M059J (cell line): ENCODE results near the gene TAS2R46. TPM values are rescaled to one million over a fixed set of nuclear protein-coding genes. Genes with fewer than 3 reads are reported as not detected.
"Not testable (repeated sequence)": the region's sequence is repeated elsewhere in the genome, so short reads cannot be mapped to it uniquely, and the experiment has no call there.

ENCODE experiments used
- DNase-seq: peaks from one replicate; pipeline ENCODE4 v3.0.0-alpha.2; 2012; ENCODE audit warnings: low read depth
- total RNA-seq: library from RNA; depleted of rRNA; stranded (reverse); fragments of >200 nt; shearing (Covaris generic); gene quantifications from 2 replicates; pipeline ENCODE4 v1.2.3, GENCODE V29; 2014; rRNA removed

TAS2R46 gene, protein sequence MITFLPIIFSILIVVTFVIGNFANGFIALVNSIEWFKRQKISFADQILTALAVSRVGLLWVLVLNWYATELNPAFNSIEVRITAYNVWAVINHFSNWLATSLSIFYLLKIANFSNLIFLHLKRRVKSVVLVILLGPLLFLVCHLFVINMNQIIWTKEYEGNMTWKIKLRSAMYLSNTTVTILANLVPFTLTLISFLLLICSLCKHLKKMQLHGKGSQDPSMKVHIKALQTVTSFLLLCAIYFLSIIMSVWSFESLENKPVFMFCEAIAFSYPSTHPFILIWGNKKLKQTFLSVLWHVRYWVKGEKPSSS
- not detected in 2 replicates for total RNA-seq

GRCh38 chr12:11062194-11062593, at the start of gene TAS2R46:
TAS2R46 (minus strand) TSS chr12:11062294; CDS start chr12:11062294, 0 bp downstream.
- DNase-seq: not testable (repeated sequence)

DNA sequence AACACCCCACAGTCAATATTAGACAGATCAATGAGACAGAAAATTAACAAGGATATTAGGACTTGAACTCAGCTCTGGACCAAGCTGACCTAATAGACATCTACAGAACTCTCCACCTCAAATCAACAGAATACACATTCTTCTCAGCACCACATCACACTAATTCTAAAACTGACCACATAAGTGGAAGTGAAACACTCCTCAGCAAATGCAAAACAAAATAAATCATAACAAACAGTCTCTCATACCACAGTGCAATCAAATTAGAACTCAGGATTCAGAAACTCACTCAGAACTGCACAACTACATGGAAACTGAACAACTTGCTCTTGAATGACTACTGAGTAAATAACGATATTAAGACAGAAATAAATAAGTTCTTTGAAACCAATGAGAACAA, 49.1 kb upstream of the TAS2R46 start:
- DNase-seq: not testable (repeated sequence)

DNA sequence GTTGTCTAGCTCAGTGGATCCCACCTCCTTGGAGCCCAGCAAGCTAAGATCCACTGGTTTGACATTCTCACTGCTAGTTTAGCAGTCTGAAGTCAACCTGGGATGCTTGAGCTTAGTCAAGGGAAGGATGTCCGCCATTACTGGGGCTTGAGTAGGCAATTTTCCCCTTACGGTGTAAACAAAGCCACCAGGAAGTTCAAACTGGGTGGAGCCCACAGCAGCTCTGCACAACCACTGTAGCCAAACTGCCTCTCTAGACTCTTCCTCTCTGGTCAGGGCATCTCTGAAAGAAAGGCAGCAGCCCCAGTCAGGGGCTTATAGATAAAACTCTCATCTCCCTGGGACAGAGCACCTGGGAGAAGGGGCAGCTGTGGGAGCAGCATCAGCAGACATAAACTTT, 46.8 kb upstream of the TAS2R46 start:
- no peak for DNase-seq

- no peak for DNase-seq
Observed at GRCh38 chr12:11107719-11108118, 45.6 kb upstream of the TAS2R46 start.

DNA sequence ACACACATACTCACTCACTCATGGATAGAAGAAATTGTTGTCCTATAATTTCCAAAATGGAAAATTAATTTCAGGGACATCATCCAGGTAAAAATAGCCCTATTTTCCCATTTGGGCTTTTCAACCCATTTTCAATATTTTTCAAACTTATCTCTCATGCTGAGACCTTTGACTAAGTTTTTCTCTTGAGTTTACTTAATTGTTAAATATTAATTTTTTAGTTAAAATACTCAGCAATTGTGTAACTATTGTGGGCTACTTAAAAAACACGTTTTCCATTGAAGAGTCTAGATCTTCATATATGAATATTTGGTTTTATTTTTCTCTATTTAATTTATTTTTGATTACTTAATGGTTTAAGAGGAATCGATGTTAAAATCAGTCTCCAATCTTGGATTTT, 44.2 kb upstream of the TAS2R46 start:
- no peak for DNase-seq

- no peak for DNase-seq
Observed at GRCh38 chr12:11105546-11105945, 43.5 kb upstream of the TAS2R46 start.

DNA sequence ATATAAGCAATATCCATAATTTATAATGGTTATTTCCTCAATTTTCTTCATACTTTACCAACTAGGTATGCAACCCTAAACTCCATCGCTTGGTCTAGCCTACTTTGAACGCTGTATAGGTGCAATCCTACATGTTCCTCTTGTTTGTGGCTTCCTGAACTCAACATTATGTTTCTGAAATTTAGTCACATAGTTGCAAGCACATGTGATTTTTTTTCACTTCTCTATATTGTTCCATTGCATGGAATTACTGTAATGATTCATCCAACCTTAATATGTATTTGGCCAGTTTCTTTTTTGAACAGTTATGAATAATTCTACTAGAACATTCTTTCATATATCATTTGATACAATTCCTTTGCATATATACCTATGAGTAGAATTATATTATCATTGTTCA, 32.8 kb upstream of the TAS2R46 start:
- DNase-seq: not testable (repeated sequence)

DNA sequence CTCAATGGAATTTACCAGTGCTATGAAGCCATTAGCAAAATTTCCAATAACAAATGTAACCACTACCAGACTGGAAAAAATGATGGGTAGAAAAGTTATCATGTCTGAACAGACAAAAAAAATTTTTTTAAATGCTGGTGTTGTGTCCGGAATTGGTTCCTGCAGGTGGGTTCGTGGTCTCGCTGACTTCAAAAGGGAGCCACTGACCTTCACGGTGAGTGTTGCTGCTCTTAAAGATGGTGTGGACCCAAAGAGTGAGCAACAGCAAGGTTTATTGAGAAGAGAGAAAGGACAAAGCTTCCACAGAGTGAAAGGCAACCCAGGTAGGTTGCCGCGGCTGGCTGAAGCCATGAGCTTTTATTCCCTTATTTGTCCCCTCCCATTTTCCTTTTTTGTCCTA, 30.0 kb upstream of the TAS2R46 start, which contains the start of gene TAS2R43:
TAS2R43 (minus strand) TSS at position 186 of the 400 bp plus-strand sequence; CDS start at position 102, 84 bp downstream.
- no peak for DNase-seq

- no peak for DNase-seq
Observed at GRCh38 chr12:11089246-11089645, 27.2 kb upstream of the TAS2R46 start.

DNA sequence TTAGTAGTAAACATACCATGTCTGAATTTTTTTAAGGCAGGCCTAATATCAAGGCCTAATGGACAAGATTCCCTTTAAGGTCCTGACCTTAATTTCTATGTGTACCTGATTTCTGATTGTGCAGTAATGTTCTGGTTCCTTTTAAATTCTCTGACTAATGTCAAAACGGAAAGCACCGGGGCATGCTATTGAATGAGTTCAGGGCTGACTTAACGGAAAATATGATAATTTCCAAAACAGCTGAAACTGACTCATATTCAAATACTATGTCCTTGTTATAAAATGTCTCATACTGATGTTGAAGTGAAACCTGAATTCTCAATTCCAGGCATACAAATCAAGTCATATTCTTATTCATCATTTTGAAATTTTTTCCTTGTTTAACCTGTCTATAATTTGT, 23.3 kb upstream of the TAS2R46 start:
- peak; percentile 18 for DNase-seq

- DNase-seq: no peak
Observed at GRCh38 chr12:11081987-11082386, 19.9 kb upstream of the TAS2R46 start.

GRCh38 chr12:11078246-11078645, 16.2 kb upstream of the TAS2R46 start:
- no peak for DNase-seq

GRCh38 chr12:11075642-11076041, 13.5 kb upstream of the TAS2R46 start:
- no peak for DNase-seq

DNA sequence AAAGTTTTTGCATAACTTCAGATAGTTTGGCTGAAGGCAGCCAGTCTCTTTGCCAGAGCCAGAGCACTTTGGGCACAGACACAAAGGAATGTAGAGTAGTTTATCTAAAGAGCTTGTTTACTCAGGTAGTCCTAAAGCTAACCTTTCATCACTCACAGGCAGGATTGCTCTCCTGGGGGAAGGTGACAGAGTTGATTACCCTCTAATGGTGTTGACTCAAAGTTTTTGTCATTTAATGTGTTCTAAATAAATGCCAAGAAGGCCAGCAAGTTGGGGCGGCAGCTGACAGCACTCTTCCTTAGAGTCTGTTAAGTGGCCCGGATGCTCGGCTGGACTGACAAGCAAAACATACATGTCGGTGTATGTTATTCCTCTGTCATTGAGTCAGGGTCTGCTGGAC, 9.3 kb upstream of the TAS2R46 start:
- no peak for DNase-seq

DNA sequence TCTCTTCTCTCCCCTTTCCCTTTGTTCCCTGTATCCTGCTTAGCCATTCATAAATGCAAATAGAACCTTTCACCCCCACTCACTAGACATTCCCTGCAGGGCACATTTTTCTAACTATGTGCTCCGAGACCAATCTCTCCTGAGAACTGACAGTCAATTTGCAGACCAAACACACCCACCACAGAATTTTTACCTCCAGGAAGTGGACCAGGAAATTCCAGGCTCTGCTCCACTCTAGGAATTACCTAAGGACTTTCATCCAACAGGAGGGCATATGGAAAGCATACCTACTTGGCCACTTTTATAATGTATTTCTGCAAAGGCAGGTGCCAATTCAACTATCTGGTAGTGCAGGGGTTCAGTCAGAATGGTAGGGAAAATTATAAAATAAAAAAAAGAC, 8.9 kb upstream of the TAS2R46 start:
- no peak for DNase-seq

DNA sequence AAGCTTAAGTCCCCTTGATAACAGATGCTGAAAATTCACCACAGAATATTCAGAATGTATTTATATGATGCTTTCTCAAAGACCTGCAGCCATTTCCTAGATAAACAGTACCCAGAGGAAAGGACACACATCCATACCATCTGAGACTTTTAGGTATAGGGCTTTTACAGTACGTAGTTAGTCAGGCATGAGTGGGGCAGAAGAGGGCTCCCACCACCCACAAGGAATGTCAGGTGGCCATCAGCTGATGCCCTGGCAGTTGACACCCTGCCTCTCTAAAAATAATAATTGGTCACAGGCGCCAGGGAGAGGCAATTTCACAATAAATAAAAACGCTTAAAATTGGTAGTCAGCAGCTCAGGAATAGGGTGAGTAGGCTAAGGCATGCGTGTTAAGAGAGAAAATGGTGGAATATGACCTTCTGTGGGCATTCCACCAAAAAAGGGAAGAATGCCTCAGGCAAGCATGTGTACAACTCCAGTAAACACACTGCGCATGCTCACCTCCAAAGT, 7.8 kb upstream of the TAS2R46 start:
- no peak for DNase-seq

DNA sequence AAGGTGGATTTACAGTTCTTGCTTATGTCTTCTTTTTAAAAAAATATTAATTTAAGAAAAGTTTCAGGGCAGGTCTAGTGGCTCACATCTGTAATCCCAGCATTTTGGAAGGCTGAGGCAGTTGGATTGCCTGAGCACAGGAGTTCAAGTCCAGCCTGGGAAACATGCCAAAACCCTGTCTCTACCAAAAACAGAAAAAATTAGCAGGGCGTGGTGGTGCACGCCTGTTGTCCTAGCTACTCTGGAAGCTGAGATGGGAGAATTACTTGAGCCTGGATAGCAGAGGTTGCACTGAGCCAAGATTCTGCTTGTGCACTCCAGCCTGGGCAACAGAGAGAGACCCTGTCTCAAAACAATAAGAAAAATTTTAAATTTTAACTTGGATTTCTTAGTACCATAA, 5.4 kb upstream of the TAS2R46 start:
- DNase-seq: peak; percentile 22

- peak; percentile 3 for DNase-seq
Observed at GRCh38 chr12:11059784-11060183, 2.3 kb downstream of the TAS2R46 start.

GRCh38 chr12:11059041-11059440, 3.1 kb downstream of the TAS2R46 start:
- DNase-seq: no peak

GRCh38 chr12:11055306-11055705, 6.8 kb downstream of the TAS2R46 start:
- no peak for DNase-seq

- not testable (repeated sequence) for DNase-seq
Observed at GRCh38 chr12:11049806-11050531, 12.1 kb downstream of the TAS2R46 start.

- DNase-seq: not testable (repeated sequence)
Observed at GRCh38 chr12:11041366-11041765, 20.7 kb downstream of the TAS2R46 start.

- DNase-seq: no peak
Observed at GRCh38 chr12:11040162-11040561, 21.9 kb downstream of the TAS2R46 start.
